DND-41 (cell line): ENCODE results near the gene TXLNA.

ENCODE experiments used
- ATAC-seq: fragments of 200-7000 bp; cut with Tn5 transposase; 3 replicates; pipeline ENCODE4 v1.9.1; 2021; ENCODE audit warnings: low read depth; ENCODE audit not compliant: insufficient read depth
- DNase-seq: peaks from one replicate; pipeline ENCODE4 v3.0.0-alpha.2; 2020
- H2AFZ ChIP-seq: 2 replicates; pipeline ENCODE4 v1.6.0; 2012; ENCODE audit warnings: low read depth, low read length
- H3K27ac ChIP-seq: 2 replicates; pipeline ENCODE4 v1.5.1; 2012; ENCODE audit warnings: low read length, inconsistent platforms
- H3K27me3 ChIP-seq: fragments of 200-600 bp; sonication (generic); 2 replicates; pipeline ENCODE4 v1.6.0; 2012; ENCODE audit warnings: low read length, mild to moderate bottlenecking, inconsistent platforms; ENCODE audit not compliant: insufficient read depth, poor library complexity
- H3K36me3 ChIP-seq: 2 replicates; pipeline ENCODE4 v1.5.1; 2012; ENCODE audit warnings: low read length, inconsistent platforms; ENCODE audit not compliant: insufficient read depth
- H3K4me1 ChIP-seq: 2 replicates; pipeline ENCODE4 v1.5.1; 2012; ENCODE audit warnings: mild to moderate bottlenecking, low read length; ENCODE audit not compliant: insufficient read depth
- H3K4me2 ChIP-seq: 2 replicates; pipeline ENCODE4 v1.6.0; 2012; ENCODE audit warnings: mild to moderate bottlenecking, moderate library complexity, low read length, inconsistent platforms; ENCODE audit not compliant: insufficient read depth
- H3K4me3 ChIP-seq, 2 experiments: fragments of 200-600 bp in 1 of 2; shearing (Covaris generic) in 1 of 2; 2 replicates each; pipeline ENCODE4 v1.5.1; 2012 to 2016; ENCODE audit warnings: inconsistent platforms in 2 of 2, low read length in 2 of 2, mild to moderate bottlenecking in 2 of 2, low read depth in 1 of 2, moderate library complexity in 1 of 2
- H3K79me2 ChIP-seq: 2 replicates; pipeline ENCODE4 v1.6.0; 2012; ENCODE audit warnings: low read length, inconsistent platforms; ENCODE audit not compliant: insufficient read depth
- H3K9ac ChIP-seq: 2 replicates; pipeline ENCODE4 v1.6.0; 2012; ENCODE audit warnings: low read depth, mild to moderate bottlenecking, inconsistent platforms, low read length, moderate library complexity
- H3K9me3 ChIP-seq: 2 replicates; pipeline ENCODE4 v1.5.1; 2012; ENCODE audit warnings: low read length, moderate library complexity, mild to moderate bottlenecking, inconsistent platforms; ENCODE audit not compliant: insufficient read depth, severe bottlenecking
- H4K20me1 ChIP-seq: 2 replicates; pipeline ENCODE4 v1.6.0; 2012; ENCODE audit warnings: low read length; ENCODE audit not compliant: insufficient read depth
- EZH2 ChIP-seq: IDR thresholded peaks from 3 replicates; pipeline ENCODE4 v1.6.1; 2012; ENCODE audit warnings: borderline replicate concordance, low read depth, mild to moderate bottlenecking, moderate library complexity, low read length, inconsistent platforms; ENCODE audit not compliant: severe bottlenecking
- TF ChIP-seq, protein P1 (sequence below): IDR thresholded peaks from 2 replicates; pipeline ENCODE4 v1.5.1; 2012; ENCODE audit warnings: borderline replicate concordance, low read length, moderate library complexity, mild to moderate bottlenecking; ENCODE audit not compliant: poor library complexity, severe bottlenecking; ENCODE audit errors: extremely low read depth

TXLNA gene

DNA sequence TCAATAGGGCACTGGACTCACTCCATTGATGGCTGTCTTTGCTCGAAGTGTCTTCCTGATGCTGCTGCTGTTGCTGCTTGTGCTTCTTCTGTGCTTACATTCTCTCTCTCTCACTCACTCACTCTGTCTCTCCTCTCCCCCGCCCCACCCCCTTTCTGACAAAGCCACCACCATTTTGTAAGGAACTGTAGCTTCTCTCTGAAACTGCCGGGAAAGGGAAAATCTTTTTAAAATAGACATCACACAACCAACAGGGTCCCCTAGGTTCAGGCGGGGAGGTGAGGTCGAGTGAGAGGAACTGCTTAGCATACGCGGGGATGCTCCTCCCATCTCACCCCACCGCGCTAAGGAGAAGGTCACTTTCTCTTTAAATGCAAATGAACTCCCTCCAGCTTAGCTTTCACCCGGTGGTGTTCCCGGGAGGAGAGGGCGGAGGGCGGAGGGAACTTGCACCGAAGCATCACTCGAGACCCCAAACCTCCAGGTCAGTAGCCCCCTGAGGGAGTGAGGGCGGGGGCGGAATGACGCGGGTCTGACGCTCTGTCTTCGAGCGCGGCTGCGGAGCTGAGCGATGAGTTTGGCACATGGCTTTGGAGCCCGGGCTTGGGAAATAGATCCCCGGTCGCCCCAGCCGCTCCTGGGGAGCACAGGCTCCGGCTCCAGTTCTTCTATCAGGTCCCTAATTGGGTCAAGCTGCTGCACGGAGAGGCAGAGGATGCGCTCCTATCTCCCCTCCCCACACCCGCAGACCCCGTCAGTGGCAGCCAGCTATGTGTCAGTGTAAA lies 20.9 kb downstream of the TXLNA start, which contains the start of gene CCDC28B:
CCDC28B (plus strand) TSS at position 370 of the 785 bp plus-strand sequence. CDS start 1,341 bp downstream, outside the sequence.
- TF ChIP-seq, protein P1, sequence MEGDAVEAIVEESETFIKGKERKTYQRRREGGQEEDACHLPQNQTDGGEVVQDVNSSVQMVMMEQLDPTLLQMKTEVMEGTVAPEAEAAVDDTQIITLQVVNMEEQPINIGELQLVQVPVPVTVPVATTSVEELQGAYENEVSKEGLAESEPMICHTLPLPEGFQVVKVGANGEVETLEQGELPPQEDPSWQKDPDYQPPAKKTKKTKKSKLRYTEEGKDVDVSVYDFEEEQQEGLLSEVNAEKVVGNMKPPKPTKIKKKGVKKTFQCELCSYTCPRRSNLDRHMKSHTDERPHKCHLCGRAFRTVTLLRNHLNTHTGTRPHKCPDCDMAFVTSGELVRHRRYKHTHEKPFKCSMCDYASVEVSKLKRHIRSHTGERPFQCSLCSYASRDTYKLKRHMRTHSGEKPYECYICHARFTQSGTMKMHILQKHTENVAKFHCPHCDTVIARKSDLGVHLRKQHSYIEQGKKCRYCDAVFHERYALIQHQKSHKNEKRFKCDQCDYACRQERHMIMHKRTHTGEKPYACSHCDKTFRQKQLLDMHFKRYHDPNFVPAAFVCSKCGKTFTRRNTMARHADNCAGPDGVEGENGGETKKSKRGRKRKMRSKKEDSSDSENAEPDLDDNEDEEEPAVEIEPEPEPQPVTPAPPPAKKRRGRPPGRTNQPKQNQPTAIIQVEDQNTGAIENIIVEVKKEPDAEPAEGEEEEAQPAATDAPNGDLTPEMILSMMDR: no peak
- TF ChIP-seq EZH2: no peak
- Histone ChIP-seq H2AFZ (peak within 1 kb of the TSS; percentile 88), H3K9ac (peak within 1 kb of the TSS; percentile 60), H3K27me3 (no peaks in the 10 kb centered on the region), H3K9me3 (no peaks in the 10 kb centered on the region), H3K4me1 (peaks cover 59% of the 10 kb centered on the region), H4K20me1 (peaks cover 22% of the 10 kb centered on the region; the same call in 1 of the 2 replicates), H3K4me2 (peak within 1 kb of the TSS; percentile 97), H3K79me2 (peaks cover 12% of the 10 kb centered on the region), H3K27ac (peak within 1 kb of the TSS; percentile 77), H3K4me3 (peak within 1 kb of the TSS; percentile 40 to 68), H3K36me3 (peaks cover 38% of the 10 kb centered on the region)
- DNase-seq: peak; percentile 68
- peak; percentile 48 for ATAC-seq

DNA sequence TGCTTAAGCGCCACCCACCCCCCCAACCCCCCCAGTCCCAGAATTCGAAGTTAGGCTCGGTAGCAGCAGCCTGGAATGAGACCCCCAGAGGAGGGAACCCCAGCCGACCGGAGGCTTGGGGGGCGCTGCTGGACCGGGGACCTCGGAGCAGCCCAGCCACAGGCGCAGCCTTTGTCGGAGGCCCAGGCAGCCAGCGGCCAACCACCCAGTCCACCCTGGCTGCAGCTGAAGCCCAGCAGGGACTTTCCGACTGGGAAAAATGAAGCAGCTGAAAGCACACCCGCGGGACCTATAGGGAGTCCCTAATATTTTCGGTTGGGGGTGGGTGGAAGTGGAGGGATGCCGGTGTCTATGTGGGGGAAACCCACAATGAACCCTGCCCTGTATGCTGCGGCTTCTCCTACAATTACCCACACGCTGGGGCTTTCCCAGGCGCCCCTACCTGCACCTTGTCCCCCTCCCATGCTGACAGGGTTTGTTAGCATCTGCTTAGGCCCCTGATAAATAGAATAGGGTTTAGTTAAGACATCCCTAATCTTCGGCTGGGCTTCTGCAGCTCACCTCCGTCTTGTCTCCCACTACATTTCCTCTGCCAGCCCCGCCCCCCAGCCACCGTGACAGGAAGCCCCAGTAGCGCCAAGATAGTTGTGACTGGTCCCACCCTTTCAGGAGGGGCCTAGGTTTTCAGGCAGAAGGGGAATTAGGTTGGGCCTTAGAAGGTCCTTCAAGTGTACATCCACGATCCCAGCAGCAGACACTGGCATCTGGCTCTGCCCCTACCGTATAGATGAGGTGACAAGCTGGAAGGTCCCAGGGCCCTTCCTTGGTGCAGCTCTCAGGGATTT lies 21.8 kb downstream of the TXLNA start:
- Histone ChIP-seq H3K27me3 (no peaks in the 10 kb centered on the region), H3K4me2 (peak overlapping the region; percentile 97), H3K36me3 (peaks cover 30% of the 10 kb centered on the region), H3K9me3 (no peaks in the 10 kb centered on the region), H3K9ac (peak overlapping the region; percentile 60), H4K20me1 (peaks cover 15% of the 10 kb centered on the region; the same call in 1 of the 2 replicates), H2AFZ (peak overlapping the region; percentile 88), H3K4me1 (peaks cover 58% of the 10 kb centered on the region), H3K27ac (peak overlapping the region; percentile 77), H3K4me3 (peak overlapping the region; percentile 40 to 68), H3K79me2 (peaks cover 19% of the 10 kb centered on the region)
- DNase-seq (peak; percentile 91), ATAC-seq (peak; percentile 73)
- TF ChIP-seq EZH2: no peak
- TF ChIP-seq, protein P1: peak; percentile 33

DNA sequence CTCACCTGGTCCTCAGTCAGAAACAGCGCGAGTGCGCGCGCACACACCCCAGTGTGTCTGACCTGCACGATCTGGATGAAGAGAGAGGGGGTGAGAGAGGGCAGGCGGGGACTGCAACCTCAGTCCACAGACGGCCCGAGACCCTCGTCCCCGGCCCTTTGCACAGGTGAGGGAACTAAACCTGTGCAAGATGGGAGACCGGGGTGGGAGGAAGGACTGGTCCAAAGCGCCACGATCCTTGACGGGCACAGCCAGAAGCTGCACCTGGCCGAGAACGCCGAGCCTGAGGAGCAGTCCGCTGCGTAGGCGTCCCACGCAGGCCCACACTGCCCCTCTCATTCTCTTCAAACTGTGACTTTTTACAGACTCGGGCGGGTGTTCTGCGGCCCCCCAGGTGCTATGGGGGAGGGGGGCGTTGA lies 25.5 kb downstream of the TXLNA start:
- Histone ChIP-seq H4K20me1 (no peaks in the 10 kb centered on the region), H3K27me3 (no peaks in the 10 kb centered on the region), H3K4me3 (peak overlapping the region; percentile 53 to 98; a peak in 3 of 4 replicates), H3K36me3 (peaks cover 21% of the 10 kb centered on the region), H3K9ac (peak overlapping the region; percentile 88), H3K27ac (peak overlapping the region; percentile 92), H3K79me2 (peaks cover 26% of the 10 kb centered on the region), H2AFZ (peak overlapping the region; percentile 99), H3K4me1 (peaks cover 52% of the 10 kb centered on the region), H3K4me2 (peak overlapping the region; percentile 99), H3K9me3 (no peaks in the 10 kb centered on the region)
- no peak for ATAC-seq
- TF ChIP-seq EZH2: no peak
- TF ChIP-seq, protein P1: no peak
- no peak for DNase-seq
